ENCODE results near the gene HEXB.
"Not testable (repeated sequence)": the region's sequence is repeated elsewhere in the genome, so short reads cannot be mapped to it uniquely, and the experiment has no call there.

The HEXB gene

DNA sequence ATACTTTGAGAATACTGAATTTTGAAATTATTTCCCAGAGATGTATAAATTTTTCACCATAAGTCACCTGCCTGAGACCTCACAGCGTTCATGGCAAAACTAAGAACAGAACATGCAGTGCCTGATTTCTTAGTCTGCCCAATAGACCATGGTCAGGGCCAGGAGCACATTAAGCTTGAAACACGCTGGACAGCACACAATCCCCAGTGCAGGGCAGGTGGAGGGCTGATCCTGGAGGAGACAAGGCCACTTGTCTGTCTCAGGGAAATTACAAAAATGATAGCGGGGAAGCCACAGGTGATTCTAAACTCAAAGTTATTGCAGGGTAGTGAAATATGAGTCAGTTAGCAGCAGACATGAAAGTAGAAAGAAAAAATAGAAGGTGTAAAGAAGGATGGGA, 25.9 kb upstream of the HEXB start:
- no peak for DNase-seq (ENCODE audit: low read depth in 2 of 2)

DNA sequence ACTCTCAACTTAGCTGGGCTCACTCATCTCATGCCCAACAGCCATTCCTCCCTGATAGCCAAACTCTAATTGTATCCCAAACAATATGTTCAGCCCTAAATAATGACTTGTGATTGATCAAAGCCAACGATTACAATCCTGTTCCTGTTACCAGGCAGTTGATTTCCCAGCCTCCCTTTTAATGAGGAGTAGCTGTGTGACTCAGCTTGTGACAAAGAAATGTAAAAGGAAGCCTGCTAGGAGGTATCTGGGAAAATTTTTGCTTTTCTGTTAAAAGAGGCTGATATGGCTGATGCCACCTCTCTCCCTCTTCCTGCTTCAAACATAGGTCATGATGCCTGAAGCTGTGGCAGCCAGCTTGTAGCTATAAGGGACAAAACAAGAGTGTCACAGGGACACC, 24.9 kb upstream of the HEXB start:
- DNase-seq (ENCODE audit: low read depth in 2 of 2): no peak

DNA sequence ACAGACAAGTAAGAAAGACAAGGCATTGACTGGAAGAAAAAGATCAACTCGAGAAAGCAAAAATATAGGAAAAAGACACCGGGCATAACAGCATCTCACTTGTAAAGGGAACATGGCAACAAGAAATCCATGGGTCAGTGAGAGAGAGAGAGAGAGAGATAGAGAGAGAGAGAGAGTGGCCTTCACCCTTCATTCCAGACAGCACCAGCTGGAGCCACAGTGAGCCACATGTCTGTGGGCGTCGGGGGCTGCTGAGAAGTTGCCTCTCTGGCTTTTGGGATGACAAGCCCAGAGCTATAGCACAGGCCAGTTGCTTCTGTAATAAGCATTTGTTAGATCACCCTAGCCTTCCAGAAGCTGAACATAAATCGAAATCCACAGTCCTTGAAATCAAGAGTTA, 24.2 kb upstream of the HEXB start:
- no peak for DNase-seq (ENCODE audit: low read depth in 2 of 2)

DNA sequence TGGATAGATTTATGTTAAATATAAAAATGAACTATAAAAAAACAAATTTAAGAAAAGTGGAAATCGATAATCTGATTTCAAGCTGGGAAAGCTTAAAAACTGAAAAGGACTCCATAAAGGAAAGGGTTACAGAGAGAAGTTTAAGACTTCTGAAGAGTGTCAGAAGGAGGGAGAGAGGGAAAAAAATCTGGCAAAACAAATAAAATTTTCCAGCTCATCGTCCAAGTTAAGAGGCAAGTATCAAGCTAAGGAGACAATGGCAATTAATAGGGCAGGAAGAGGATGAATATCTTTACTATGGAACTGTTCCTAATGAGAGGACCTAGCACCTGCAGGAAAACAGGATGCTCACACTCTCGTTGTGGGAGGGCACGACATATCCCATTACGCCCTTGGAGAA, 20.5 kb upstream of the HEXB start:
- DNase-seq (ENCODE audit: low read depth in 2 of 2): no peak

DNA sequence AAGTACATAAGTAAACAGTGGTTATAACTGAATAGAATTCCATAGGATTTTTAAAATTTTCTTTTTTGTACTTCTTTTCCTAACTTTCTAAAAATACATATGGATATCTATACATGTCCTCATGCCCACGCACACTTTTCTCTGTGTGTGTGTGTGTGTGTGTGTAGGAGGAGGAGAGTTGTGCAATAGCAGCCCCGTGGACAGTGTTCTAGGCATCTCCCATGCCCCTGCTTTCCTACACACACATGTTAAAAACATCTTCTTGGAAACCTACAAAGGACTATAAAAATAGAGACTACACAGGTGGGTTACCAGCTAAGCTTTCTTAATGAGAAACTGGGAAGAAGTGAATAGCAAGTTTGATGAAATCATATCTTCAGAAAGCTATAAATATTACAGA, 19.8 kb upstream of the HEXB start:
- DNase-seq (ENCODE audit: low read depth in 2 of 2): no peak

DNA sequence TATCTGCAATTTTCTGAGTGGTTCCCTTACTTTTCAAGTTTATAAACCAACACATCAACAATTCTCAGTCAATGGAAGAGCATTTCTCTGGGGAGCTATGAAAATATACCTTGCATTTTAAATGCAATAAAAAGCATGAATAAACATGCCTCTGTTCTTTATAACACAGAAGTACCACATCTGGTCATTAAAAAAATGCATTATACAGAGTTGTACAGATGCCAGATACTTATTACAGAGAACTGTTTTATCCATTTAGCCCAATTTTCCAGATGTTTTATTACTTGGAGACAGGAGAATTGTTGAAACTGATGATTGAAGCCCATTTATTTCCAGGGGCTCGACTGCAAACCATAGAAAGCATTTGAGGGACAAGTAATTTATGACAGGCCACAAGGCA, 19.2 kb upstream of the HEXB start:
- no peak for DNase-seq (ENCODE audit: low read depth in 2 of 2)

DNA sequence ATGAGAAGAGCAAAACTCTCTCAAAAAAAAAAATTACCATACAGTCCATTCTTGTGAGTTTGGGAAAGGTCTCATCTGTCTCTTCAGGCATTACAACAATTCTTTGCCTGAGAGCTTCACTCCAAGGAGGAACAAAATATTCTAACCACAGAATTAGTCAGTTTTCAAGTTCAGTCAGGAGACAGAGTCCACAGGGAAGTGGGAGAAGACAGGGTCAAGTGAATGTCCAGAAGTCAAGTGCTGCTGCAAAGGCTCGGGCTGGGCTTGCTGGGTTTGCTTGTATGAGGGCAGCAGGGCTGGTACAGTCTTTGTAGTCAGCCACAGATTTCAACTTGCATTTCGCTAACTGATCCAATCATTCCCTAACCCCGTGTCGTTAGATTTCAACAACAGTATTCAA, 17.6 kb upstream of the HEXB start:
- DNase-seq (ENCODE audit: low read depth in 2 of 2): no peak

DNA sequence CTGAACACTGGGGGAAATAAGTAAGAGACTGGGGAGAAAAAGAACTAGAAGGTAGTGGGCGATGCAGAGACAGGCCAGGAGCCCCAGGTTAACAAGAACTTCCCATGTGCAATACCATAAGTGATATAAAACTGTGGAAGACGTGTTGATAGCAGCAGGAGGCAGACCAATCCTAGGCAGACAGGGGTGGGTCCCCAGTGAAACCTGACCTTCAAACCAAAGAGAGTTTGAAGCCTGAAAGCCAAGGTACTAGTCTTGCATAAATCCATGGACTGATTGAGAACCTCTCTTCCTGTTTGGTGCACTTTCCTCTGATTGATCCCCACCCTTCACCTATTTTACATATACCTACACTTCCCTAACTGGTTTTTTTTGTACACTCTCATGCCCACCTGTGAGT, 15.2 kb upstream of the HEXB start:
- DNase-seq (ENCODE audit: low read depth in 2 of 2): no peak

DNA sequence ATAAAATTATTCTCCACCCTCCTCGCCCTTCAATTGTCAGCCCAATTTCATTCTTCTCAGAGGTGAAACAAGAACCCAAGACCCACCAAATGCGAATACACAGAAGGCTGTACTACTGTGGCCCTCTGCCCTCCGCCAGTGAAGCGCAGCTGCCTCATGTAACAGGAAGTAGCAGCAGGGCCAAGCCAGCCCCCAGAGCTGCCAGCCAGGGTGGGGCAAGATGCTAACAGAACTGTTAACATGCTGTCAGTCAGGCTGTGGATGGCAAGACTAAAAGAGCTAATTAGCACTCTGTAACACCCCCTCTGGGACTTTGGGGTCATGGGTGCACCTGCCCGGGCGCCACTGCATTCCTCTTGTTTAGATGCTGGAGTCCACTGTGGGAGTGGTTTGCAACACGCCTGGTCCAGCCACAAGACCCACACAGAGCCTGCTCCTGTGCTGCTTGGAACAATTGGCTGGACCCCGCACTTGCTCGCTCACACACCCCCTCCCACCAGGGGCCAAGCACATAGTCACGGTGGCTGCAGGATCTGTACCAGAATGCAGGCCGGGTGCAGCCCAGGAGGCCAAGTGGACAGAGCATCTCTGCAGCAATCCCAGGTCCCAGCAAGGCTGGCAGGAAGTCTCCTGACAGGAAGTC, 14.5 kb upstream of the HEXB start:
- DNase-seq (ENCODE audit: low read depth in 2 of 2): no peak

DNA sequence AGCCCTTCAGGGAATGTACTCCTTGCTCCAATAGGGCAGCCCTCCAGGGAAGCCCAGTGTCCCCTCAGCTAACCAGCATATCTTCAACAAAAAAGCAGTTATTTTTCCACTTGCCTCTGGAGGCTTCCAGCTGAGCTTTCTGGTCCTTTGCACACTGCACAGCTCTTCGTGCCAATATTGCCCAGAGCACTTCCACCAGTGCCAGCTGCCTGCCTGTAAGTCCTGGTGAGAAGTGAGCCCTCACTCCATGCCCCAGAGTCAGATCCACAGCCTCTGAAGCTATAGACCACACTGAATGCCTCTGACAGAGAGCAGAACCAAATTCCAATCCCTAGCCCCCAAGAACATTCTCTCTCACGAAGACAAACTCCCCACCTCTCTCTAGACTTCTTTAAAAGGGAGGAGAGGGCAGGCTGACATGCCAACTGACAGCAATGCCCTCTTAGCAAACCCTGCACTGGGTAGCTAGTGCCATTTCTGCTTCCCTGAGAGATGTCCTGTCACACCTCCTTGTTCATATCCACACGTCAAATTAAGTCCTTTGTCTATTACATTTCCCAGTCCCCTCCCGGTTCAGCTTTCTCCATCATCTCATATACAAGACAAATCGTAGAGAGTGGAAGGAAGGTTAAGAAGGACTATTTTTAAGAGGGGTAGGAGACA, 12.7 kb upstream of the HEXB start:
- DNase-seq (ENCODE audit: low read depth in 2 of 2): no peak

DNA sequence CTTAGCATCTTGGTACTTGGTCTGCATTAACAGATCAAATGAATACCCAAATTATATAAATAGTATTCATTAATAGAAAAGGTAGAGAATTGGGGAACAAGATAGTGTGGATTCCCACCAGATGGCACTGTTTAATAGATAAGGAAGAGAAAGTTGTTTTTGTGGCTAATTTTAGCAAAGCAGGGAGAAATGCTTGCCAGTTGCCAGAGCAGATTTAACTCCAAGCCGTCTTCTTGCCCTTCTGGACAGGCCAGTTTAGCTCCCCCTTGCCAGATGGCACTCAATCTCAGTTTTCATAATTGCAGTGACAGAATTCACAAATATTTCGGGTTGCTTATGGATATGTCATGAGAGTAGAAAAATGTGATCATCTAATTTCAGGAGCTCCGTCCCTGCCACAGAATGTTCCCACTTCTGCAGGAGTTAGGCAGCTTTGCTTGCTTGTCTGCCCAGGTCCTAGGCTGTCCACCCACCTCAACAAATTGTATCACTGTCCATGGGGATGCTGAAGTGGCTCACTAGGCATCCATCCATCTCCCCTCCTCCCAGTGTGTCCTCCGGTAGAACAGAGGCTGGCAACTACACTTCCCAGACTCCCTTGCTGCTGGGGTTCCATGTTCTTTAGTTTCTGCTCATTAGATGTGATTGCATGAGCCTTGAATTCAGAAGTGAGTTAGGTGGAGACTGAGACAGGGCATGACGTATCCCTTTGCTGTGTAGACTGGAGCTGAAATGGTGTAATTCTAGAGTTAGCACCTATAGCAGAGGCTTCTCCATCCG, 11.8 kb upstream of the HEXB start:
- DNase-seq (ENCODE audit: low read depth in 2 of 2): no peak

DNA sequence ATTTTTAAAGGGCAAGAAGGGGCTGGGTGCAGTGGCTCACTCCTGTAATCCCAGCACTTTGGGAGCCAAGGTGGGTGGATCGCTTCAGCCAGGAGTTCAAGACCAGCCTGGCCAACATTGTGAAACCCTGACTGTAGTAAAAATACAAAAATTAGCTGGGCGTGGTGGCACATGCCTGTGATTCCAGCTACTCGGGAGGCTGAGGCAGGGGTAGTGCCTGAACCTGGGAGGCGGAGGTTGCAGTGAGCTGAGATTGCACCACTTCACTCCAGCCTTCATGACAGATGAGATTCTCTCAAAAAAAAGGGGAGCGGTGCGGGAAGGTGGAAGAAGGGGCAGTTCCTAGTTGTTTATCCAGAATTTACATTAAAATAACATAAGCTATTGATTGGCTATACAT, 8.6 kb upstream of the HEXB start:
- not testable (repeated sequence) for DNase-seq (ENCODE audit: low read depth in 2 of 2)

DNA sequence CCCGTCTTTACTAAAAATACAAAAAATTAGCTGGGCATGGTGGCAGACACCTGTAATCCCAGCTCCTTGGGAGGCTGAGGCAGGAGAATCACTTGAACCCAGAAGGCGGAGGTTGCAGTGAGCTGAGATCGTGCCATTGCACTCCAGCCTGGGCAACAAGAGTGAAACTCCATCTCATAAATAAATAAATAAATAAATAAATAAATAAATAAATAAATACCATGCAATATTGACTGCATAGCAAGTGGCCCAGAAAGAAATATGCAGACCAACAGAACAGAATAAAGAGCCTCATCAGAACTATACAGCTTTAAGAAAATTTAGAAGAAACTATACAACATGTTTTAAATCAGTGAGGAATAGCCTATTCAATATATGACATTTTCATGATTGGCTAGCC, 6.9 kb upstream of the HEXB start:
- not testable (repeated sequence) for DNase-seq (ENCODE audit: low read depth in 2 of 2)

DNA sequence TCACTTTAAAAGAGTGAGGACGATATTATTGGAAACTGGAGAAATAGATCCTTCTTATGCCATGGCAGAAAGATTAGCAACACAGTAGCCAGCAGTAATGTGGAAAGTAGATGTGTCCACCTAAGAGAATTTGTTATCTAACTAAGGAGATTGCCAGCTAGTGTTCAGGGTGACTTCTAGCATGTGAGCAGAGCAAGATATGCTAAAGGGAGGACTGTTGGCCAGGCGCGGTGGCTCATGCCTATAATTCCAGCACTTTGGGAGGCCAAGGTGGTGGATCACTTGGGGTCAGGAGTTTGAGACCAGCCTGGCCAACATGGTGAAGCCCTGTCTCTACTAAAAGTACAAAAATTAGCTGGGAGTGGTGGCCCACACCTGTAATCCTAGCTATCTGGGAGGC, 5.7 kb upstream of the HEXB start:
- not testable (repeated sequence) for DNase-seq (ENCODE audit: low read depth in 2 of 2)

DNA sequence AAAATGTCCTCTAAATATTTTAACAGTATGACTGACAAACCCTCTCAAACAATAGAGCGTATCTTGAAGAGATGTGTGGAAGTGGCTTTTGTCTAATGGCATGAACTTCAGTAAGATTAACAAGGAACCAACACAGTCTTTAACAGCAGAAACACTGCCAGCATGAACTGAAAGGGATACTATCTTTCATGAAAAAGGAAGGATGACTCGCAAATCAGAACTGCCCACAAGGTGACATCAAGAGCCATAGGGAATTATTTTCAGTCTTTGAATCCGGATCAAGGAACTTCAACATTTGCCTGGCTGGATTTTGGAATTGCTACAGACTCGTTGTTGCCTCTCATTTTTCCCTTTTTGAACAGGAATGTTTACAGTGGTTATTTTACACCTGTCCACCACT, 5.1 kb upstream of the HEXB start:
- no peak for DNase-seq (ENCODE audit: low read depth in 2 of 2)

DNA sequence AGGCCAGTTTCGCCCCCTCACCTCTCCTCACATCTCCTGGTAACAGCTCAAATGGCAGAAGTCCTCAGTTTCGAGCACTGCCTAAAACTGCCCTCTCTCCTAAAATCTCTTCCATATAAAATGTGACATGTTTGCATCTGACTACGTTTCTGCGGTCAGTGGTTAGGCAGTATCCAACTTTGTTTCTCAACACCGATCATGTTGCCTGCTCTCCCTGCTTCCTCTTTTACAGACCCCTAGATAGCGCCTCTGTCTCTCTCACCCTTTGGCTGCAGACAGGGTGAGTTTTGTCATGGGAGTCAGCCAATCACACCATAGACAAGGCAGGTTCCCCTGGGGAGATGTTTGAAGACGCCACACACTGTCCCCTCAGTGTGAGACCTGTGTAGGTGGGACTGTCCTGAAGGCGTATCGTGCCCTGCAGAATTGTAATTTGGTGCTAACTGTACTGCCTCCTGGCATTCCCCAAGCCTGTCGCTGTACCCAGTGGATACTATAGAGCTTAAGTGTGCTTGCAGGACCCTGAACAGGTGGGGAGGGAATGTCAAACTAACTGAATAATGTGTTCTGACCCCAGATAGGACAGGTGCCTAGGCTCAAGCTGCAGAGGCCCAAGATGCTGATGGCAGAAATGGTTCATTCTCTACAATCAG, 1.1 kb downstream of the HEXB start:
- peak in 1 of 2 donors; percentile 4 for DNase-seq (ENCODE audit: low read depth in 2 of 2)

DNA sequence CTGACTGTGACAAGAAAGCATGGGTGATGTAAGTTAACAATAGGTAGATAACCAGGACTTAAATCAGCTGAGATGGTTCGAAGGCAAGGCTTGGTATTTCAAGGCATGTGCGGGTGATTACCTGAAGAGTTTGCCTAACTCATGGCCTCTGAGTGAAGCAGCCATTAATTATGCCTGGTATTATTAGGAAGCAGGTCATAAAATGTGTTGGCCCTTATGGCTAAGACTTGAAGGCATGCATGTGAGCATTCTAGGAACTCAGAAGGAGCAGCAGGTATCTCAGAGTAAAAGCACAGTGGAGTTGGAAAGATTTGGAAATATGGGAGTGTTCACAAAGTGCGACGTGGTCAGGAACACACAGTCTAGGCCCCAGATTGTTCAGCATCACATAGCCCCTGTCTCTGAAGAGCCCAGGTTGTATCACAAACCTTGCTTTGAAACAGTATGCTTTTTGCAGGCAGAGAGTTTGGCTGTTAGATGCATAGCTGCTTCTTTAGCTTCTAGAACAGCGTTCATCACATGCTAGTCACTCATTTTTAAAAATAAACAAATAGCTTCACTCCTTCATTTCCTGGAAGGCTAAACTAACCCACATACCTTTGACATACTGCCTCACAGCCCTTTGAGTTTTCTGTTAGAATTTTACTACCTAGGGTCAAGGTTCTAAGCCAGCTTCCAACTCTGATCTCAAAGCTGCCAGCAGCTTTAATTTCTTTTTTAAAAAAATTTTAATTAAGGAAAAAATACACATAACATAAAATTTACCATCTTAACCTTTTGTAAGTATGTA, 2.1 kb downstream of the HEXB start:
- DNase-seq (ENCODE audit: low read depth in 2 of 2): no peak

DNA sequence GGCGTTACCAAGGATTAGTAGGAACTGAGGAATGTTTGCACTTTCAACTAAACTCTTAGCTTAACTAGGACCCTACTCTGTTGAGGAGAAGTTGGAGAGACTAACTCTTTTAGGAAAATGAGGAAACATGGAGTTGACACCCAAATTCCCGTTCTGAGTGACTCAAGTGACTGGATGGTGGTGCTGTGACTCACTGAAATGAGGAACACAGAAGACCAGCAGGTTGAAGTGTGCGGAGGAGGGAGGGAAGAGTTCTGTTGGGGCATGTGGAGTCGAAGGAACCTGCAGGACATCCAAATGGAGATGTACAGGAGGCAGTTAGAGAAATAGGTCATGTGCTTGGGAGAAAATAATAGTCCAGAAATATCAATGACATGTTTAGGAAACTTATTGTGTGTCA, 8.2 kb downstream of the HEXB start:
- DNase-seq (ENCODE audit: low read depth in 2 of 2): no peak

DNA sequence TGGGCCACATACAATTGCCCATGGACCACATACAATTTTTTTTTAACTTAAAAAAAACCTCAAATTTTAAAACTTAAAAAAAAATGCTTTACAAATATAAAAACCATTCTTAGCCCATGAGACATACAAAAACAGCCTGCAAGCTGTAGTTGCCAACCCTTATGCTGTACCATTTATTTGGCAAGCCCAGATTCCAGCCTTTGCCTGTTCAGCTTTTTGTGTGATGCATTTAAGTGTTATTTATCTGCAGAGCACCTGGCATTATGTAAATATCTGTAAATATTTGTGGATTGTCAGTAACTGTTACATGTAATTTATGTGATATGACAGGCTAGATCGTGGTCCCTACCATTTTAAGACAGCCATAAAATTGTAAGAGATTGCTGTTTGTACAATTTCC, 32.6 kb downstream of the HEXB start:
- no peak for DNase-seq (ENCODE audit: low read depth in 2 of 2)

DNA sequence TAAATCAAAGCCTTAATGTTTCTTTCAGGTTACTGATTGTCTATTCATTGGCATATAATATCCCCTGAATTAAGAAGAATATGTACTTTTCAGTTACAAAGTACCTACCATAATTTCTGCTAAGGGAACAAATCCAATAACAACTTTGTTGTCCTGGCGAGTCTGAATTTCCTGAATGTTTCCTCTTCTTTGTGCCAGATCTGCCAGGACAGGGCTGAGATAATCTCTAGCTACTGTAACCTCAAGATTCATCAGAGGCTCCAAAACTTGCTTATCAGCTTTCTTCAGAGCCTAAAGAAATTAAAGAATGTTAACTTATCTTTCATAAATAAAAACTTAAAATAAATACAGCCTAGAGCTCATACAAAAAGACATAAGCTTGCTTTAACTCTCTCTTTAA, 37.2 kb downstream of the HEXB start:
- DNase-seq (ENCODE audit: low read depth in 2 of 2): no peak

DNA sequence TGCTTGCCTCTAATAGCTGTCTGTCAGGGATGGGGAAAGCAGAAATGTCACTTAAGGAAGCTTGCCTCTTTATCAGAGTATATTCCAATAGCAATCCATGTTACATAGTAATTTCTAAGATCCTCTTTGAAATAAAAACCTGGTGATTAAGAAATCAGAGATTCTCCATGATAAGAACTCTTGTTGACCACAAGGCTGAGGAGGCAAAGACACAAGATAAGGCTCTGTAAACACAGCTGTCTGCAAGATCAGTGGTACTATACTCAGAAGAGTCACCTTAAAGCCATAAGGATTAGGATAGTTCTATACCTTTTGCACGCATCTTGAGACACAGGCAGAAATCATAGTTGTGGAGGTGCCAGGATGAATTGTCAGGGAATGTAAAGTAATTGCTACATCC, 40.3 kb downstream of the HEXB start:
- no peak for DNase-seq (ENCODE audit: low read depth in 2 of 2)

DNA sequence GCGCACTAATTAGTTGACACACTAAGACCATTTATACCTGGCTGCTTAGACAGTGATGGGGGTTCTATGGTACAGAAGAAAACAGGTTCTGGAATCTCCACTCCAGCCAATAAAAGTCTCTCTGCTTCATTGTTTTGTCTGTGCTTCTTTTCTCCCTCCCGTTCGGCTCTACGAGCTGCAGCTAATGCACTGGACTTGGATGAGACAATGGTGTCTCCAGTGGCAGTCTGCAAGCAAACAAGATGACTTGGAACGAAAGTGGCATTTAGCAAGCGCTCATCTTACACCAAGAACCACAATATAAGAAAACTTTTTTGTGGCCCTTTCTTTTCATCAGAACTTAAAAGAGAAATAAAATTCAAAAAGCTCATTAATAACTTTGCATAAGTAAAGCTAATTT, 51.7 kb downstream of the HEXB start:
- DNase-seq (ENCODE audit: low read depth in 2 of 2): no peak
